Measurements from ENCODE around the gene SPECC1.

DNA sequence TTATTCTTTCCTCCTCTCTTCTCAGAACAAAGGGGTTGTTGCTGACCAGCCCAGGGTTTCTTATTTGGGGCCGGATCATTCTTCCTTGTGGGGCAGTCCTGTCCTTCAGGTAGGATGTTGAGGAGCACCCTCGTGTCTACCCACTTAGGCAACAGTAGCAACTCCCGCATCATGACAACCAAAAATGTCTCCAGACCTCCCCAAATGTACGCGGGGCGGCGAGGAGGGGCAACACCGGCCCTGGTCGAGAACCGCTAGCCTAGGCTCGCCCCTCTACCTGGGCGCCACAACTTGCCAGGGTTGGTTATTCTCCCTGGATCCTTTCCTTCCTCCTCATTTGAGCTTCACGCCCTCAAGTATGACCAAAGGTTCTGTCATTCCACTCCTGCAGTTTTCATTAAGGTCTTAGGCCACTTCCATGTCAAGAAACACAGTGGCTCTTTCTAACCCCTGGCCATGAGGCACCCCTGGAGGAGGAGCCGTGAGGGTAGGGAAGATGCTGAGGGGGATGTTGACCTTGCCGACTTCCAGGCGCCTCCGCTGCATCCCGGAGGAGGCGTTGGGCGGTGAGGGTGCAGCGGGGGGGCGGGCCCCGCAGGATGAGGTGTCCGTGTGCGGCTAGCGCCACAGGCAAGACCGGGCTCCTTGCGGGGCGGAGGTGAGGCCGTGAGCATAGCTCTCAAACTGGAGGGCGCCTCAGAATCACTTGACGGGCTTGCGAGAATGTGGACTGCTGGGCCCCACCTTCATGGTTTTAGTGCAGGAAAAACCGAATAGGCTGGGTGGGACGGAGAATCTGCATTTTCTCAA lies 712 bp upstream of the SPECC1 start:
- TF ChIP-seq, protein P1, sequence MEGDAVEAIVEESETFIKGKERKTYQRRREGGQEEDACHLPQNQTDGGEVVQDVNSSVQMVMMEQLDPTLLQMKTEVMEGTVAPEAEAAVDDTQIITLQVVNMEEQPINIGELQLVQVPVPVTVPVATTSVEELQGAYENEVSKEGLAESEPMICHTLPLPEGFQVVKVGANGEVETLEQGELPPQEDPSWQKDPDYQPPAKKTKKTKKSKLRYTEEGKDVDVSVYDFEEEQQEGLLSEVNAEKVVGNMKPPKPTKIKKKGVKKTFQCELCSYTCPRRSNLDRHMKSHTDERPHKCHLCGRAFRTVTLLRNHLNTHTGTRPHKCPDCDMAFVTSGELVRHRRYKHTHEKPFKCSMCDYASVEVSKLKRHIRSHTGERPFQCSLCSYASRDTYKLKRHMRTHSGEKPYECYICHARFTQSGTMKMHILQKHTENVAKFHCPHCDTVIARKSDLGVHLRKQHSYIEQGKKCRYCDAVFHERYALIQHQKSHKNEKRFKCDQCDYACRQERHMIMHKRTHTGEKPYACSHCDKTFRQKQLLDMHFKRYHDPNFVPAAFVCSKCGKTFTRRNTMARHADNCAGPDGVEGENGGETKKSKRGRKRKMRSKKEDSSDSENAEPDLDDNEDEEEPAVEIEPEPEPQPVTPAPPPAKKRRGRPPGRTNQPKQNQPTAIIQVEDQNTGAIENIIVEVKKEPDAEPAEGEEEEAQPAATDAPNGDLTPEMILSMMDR (IDR thresholded peaks at IDR 0.05): no peak
- no peak for TF ChIP-seq POLR2A (IDR thresholded peaks at IDR 0.05)

Measured in adrenal gland (tissue), 5 donors.